HepG2 (cell line): ENCODE measurements around the gene ZBTB25. TPM values are rescaled to one million over a fixed set of nuclear protein-coding genes. Genes with fewer than 3 reads are reported as not detected.

ENCODE experiments used
- JUN ChIP-seq: sonication (generic); formaldehyde crosslinking; IDR thresholded peaks from 2 replicates; pipeline ENCODE4 v1.4.0; 2020; ENCODE audit warnings: mild to moderate bottlenecking, missing genetic modification reagents
- MEF2D ChIP-seq: sonication (generic); formaldehyde crosslinking; IDR thresholded peaks from 2 replicates; pipeline ENCODE4 v1.5.1; 2020; ENCODE audit warnings: mild to moderate bottlenecking, missing genetic modification reagents
- NFIB ChIP-seq: sonication (generic); formaldehyde crosslinking; IDR thresholded peaks from 2 replicates; pipeline ENCODE4 v1.9.0; 2021; ENCODE audit warnings: missing genetic modification reagents, mild to moderate bottlenecking, borderline replicate concordance
- PCBP2 ChIP-seq: fragments of 200-400 bp; formaldehyde crosslinking; optimal IDR thresholded peaks from 2 replicates; pipeline ENCODE3; 2018; ENCODE audit warnings: low read length, low read depth; ENCODE audit not compliant: poor library complexity, severe bottlenecking
- SNAPC2 ChIP-seq: sonication (generic); formaldehyde crosslinking; IDR thresholded peaks from 2 replicates; pipeline ENCODE4 v1.8.1; 2022; ENCODE audit warnings: mild to moderate bottlenecking, missing genetic modification reagents
- TARDBP ChIP-seq: sonication (generic); formaldehyde crosslinking; IDR thresholded peaks from 2 replicates; pipeline ENCODE4 v1.8.0; 2022; ENCODE audit warnings: mild to moderate bottlenecking, missing genetic modification reagents
- TCF7 ChIP-seq: sonication (generic); IDR thresholded peaks from 2 replicates; pipeline ENCODE4 v1.6.1; 2016; ENCODE audit warnings: antibody characterized with exemption, low read depth
- TOE1 ChIP-seq: sonication (generic); formaldehyde crosslinking; IDR thresholded peaks from 2 replicates; pipeline ENCODE4 v1.4.0; 2020; ENCODE audit warnings: mild to moderate bottlenecking, missing genetic modification reagents
- ZNF282 ChIP-seq: fragments of 450-650 bp; IDR thresholded peaks from 2 replicates; pipeline ENCODE4 v1.6.1; 2018; ENCODE audit not compliant: partially characterized antibody
- ZNF547 ChIP-seq: sonication (generic); formaldehyde crosslinking; IDR thresholded peaks from 2 replicates; pipeline ENCODE4 v1.5.1; 2020; ENCODE audit warnings: mild to moderate bottlenecking, missing genetic modification reagents
- ZNF569 ChIP-seq: sonication (generic); formaldehyde crosslinking; IDR thresholded peaks from 2 replicates; pipeline ENCODE4 v1.5.0; 2020; ENCODE audit warnings: mild to moderate bottlenecking, missing genetic modification reagents, moderate library complexity, borderline replicate concordance
- ZNF570 ChIP-seq: sonication (generic); formaldehyde crosslinking; IDR thresholded peaks from 2 replicates; pipeline ENCODE4 v1.4.0; 2020; ENCODE audit warnings: mild to moderate bottlenecking, missing genetic modification reagents, borderline replicate concordance
- ZNF879 ChIP-seq: sonication (generic); formaldehyde crosslinking; IDR thresholded peaks from 2 replicates; pipeline ENCODE4 v1.8.1; 2023; ENCODE audit warnings: missing genetic modification reagents
- ZSCAN31 ChIP-seq: sonication (generic); formaldehyde crosslinking; IDR thresholded peaks from 2 replicates; pipeline ENCODE4 v1.5.0; 2020; ENCODE audit warnings: low read depth, mild to moderate bottlenecking, missing genetic modification reagents
- polyA plus RNA-seq, 8 experiments: library from polyadenylated mRNA; depleted of rRNA in 3 of 8; stranded (reverse) in 7 of 8; unstranded in 1 of 8; fragments of >200 nt; fragmentation: Illumina TruSeq in 4 of 8; extraction: Trizol in 4 of 8; gene quantifications; 2 replicates each; pipeline versions ENCODE4 v1.2.1 to v1.2.3, GENCODE V29; 2011 to 2016; ENCODE audit warnings: low read depth in 4 of 8, missing spikeins in 1 of 8, mixed read lengths in 1 of 8; ENCODE audit not compliant: insufficient read depth in 1 of 8
- total RNA-seq, 5 experiments: library from RNA; depleted of rRNA; stranded (reverse); fragments of >200 nt; fragmentation: Illumina TruSeq; extraction: Trizol; gene quantifications; 2 replicates each; pipeline ENCODE4 v1.2.3, GENCODE V29; 2016; ENCODE audit warnings: low read depth in 1 of 5
- TF ChIP-seq, protein P1 (sequence below): sonication (generic); formaldehyde crosslinking; IDR thresholded peaks from 2 replicates; pipeline ENCODE4 v1.5.0; 2020; ENCODE audit warnings: missing genetic modification reagents
- TF ChIP-seq, protein P2 (sequence below): sonication (generic); formaldehyde crosslinking; IDR thresholded peaks from 2 replicates; pipeline ENCODE4 v1.5.0; 2020; ENCODE audit warnings: mild to moderate bottlenecking, missing genetic modification reagents
- TF ChIP-seq, protein P3 (sequence below): sonication (generic); formaldehyde crosslinking; IDR thresholded peaks from 2 replicates; pipeline ENCODE4 v1.4.0; 2020; ENCODE audit warnings: mild to moderate bottlenecking, missing genetic modification reagents
- TF ChIP-seq, protein P4 (sequence below): IDR thresholded peaks from 2 replicates; pipeline ENCODE4 v1.6.1; 2012; ENCODE audit warnings: low read length, improper control_type of control experiment

ZBTB25 gene
- total and polyA plus RNA-seq, 2 of the 13 experiments (the other 11 are each of a cell fraction or from before 2014, with no cell fraction given): 3.5 to 7.6 TPM

DNA sequence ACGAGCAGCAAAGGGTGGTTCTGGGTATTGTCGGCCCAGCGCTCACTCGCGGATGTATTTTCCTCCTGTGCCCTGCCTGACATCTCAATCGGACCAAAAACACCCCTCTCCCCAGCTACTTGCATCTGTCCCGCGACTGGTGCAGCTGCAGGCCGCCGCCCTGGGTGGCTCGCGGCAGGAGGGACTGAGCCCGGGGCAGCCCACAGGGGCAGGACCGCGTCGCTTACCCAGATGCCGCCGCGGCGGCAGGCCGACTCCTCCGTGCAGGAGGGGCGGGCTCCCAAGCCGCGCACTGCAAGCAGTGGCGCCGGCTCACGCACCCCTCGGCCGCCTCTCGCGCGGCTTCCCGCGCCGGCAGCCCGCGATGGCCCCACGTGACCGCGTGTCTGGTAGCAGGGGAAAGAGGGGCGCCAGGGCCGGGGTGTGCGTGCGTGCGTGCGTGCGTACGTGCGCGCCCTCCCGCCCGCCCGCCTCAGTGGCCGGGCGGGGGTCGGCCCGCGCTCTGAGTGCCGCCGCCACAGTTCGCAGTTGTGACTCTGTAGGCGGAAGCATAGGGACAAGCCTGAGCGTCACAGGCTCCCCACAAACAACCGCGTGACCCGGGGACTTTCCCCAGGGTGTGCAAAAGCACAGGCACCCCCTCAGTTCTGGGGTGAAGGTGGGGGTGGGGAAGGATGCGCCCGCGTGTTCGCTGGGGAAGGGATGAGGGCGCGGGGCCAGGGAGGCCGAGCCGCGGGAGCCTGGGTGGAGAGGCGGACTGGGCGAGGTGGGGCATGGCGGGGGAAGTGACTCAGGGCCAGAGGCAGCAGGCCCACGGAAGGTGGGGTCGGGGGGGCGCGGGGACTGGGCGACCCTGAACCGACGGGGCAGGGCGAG, at the start of gene ZBTB25 (continued):
- TF ChIP-seq ZNF879: peak; percentile 87; the same call in 1 of the 2 replicates
- TF ChIP-seq ZNF570 (CRISPR knock-in tag): no peak
- TF ChIP-seq, protein P1, sequence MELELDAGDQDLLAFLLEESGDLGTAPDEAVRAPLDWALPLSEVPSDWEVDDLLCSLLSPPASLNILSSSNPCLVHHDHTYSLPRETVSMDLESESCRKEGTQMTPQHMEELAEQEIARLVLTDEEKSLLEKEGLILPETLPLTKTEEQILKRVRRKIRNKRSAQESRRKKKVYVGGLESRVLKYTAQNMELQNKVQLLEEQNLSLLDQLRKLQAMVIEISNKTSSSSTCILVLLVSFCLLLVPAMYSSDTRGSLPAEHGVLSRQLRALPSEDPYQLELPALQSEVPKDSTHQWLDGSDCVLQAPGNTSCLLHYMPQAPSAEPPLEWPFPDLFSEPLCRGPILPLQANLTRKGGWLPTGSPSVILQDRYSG (CRISPR knock-in tag): no peak; the same call in 1 of the 2 replicates
- no peak for TF ChIP-seq JUN
- TF ChIP-seq ZSCAN31 (CRISPR knock-in tag): no peak
- TF ChIP-seq, protein P2, sequence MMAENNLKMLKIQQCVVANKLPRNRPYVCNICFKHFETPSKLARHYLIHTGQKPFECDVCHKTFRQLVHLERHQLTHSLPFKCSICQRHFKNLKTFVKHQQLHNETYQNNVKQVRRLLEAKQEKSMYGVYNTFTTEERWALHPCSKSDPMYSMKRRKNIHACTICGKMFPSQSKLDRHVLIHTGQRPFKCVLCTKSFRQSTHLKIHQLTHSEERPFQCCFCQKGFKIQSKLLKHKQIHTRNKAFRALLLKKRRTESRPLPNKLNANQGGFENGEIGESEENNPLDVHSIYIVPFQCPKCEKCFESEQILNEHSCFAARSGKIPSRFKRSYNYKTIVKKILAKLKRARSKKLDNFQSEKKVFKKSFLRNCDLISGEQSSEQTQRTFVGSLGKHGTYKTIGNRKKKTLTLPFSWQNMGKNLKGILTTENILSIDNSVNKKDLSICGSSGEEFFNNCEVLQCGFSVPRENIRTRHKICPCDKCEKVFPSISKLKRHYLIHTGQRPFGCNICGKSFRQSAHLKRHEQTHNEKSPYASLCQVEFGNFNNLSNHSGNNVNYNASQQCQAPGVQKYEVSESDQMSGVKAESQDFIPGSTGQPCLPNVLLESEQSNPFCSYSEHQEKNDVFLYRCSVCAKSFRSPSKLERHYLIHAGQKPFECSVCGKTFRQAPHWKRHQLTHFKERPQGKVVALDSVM (CRISPR knock-in tag): 0 out of 2 replicates have a peak, but pooled peaks have one; percentile 28
- no peak for TF ChIP-seq TCF7
- TF ChIP-seq SNAPC2 (CRISPR knock-in tag): no peak
- TF ChIP-seq TARDBP (CRISPR knock-in tag): peak; percentile 86; the same call in 1 of the 2 replicates
- TF ChIP-seq MEF2D (CRISPR knock-in tag): no peak
- peak; percentile 61; the same call in 1 of the 2 replicates for TF ChIP-seq ZNF547 (CRISPR knock-in tag)
- no peak for TF ChIP-seq ZNF282
- TF ChIP-seq, protein P3, sequence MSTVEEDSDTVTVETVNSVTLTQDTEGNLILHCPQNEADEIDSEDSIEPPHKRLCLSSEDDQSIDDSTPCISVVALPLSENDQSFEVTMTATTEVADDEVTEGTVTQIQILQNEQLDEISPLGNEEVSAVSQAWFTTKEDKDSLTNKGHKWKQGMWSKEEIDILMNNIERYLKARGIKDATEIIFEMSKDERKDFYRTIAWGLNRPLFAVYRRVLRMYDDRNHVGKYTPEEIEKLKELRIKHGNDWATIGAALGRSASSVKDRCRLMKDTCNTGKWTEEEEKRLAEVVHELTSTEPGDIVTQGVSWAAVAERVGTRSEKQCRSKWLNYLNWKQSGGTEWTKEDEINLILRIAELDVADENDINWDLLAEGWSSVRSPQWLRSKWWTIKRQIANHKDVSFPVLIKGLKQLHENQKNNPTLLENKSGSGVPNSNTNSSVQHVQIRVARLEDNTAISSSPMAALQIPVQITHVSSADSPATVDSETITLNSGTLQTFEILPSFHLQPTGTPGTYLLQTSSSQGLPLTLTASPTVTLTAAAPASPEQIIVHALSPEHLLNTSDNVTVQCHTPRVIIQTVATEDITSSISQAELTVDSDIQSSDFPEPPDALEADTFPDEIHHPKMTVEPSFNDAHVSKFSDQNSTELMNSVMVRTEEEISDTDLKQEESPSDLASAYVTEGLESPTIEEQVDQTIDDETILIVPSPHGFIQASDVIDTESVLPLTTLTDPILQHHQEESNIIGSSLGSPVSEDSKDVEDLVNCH (CRISPR knock-in tag): no peak
- TF ChIP-seq PCBP2: no peak
- TF ChIP-seq TOE1 (CRISPR knock-in tag): no peak
- TF ChIP-seq ZNF569 (CRISPR knock-in tag): no peak
- no peak for TF ChIP-seq NFIB (CRISPR knock-in tag)
- TF ChIP-seq, protein P4, sequence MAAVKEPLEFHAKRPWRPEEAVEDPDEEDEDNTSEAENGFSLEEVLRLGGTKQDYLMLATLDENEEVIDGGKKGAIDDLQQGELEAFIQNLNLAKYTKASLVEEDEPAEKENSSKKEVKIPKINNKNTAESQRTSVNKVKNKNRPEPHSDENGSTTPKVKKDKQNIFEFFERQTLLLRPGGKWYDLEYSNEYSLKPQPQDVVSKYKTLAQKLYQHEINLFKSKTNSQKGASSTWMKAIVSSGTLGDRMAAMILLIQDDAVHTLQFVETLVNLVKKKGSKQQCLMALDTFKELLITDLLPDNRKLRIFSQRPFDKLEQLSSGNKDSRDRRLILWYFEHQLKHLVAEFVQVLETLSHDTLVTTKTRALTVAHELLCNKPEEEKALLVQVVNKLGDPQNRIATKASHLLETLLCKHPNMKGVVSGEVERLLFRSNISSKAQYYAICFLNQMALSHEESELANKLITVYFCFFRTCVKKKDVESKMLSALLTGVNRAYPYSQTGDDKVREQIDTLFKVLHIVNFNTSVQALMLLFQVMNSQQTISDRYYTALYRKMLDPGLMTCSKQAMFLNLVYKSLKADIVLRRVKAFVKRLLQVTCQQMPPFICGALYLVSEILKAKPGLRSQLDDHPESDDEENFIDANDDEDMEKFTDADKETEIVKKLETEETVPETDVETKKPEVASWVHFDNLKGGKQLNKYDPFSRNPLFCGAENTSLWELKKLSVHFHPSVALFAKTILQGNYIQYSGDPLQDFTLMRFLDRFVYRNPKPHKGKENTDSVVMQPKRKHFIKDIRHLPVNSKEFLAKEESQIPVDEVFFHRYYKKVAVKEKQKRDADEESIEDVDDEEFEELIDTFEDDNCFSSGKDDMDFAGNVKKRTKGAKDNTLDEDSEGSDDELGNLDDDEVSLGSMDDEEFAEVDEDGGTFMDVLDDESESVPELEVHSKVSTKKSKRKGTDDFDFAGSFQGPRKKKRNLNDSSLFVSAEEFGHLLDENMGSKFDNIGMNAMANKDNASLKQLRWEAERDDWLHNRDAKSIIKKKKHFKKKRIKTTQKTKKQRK: no peak
